Measurements from ENCODE around the gene FHOD1.

DNA sequence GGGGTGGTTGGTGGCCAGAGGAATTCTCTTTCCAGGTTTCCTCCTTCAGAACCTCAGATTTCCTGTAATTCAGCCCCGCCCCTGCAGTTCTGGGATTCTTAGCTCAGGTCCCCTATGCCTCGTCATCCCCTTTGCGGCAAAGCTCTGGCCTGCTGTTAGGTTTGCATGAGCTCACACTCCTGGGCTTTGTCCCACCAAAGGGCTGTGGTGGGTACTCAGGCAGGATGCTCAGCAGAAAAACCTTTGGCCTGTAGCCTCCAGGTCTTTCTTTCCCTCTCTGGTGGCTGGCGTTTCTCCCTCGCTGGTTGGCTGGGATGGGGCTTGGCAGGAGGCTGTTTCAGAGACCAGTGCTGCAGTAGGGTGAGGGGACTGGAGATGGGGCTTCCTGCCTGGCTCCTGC lies 22.5 kb upstream of the FHOD1 start:
- TF ChIP-seq GATA2 (IDR thresholded peaks at IDR 0.05; ENCODE audit: low read depth, low read length) (no peak), GATA3 (IDR thresholded peaks at IDR 0.05; ENCODE audit: low read depth, low read length) (no peak)

All from SH-SY5Y (cell line).